Measurements from ENCODE around the gene BPIFB3.

GRCh38 chr20:33034115-33034514, 19.6 kb upstream of the BPIFB3 start:
- TF ChIP-seq CTCF (IDR thresholded peaks at IDR 0.05; ENCODE audit: poor library complexity) = no peak
- no peak for TF ChIP-seq EZH2phosphoT487 (IDR thresholded peaks at IDR 0.05; ENCODE audit: low read depth, severe bottlenecking, unreplicated experiment)
- no peak for TF ChIP-seq EZH2 (IDR thresholded peaks at IDR 0.05; ENCODE audit: borderline replicate concordance)
